GM21423 (cell line): Measurements from ENCODE around the gene RBM4.
"Not testable (repeated sequence)": the region's sequence is repeated elsewhere in the genome, so short reads cannot be mapped to it uniquely, and the experiment has no call there.

Experiments
- ATAC-seq: cut with Tn5 transposase; IDR thresholded peaks from one replicate; pipeline ENCODE4 v1.9.1; 2021; ENCODE audit warnings: mild to moderate bottlenecking, moderate library complexity; ENCODE audit not compliant: unreplicated experiment

The RBM4 gene

GRCh38 chr11:66616379-66617154 lies 21.9 kb upstream of the RBM4 start, which contains the start of gene RBM14:
Gene RBM14, plus strand, starts transcription at chr11:66616630. Its CDS starts 91 bp downstream, at chr11:66616721.
- peak; percentile 90 for ATAC-seq

DNA sequence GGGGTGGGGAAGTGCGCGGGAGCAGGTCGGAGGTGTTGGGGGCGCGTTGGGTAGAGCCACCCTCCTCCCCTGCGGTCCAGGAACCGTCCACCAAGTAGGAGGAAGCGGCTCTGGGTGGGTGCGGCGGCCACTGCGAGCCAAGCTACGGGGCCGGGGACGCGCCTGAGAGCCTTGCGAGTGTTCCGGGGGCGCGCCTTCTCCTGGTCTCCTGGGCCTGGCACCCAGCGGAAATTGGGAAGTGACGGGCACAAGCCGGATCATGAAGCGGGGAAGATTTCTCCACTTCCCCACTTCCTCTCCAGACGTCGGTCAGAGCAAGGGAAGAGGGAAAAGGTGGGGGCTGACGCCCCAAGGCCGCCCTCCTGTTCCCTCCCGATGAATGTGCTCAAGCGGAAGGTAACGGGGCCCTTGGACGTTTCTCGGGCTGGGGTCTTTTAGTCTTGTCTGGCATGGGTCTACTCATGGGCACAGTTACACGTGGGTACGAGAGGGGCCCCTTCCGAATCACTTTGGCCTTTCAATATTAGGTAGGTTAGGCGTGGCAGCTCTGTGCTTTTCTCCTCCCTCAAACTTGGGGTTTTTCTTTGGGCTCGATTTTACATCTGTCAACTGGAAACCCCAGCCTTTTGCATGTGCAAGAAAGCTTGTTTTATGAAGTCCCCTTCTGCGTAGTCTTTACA lies 21.2 kb upstream of the RBM4 start:
- ATAC-seq = no peak

DNA sequence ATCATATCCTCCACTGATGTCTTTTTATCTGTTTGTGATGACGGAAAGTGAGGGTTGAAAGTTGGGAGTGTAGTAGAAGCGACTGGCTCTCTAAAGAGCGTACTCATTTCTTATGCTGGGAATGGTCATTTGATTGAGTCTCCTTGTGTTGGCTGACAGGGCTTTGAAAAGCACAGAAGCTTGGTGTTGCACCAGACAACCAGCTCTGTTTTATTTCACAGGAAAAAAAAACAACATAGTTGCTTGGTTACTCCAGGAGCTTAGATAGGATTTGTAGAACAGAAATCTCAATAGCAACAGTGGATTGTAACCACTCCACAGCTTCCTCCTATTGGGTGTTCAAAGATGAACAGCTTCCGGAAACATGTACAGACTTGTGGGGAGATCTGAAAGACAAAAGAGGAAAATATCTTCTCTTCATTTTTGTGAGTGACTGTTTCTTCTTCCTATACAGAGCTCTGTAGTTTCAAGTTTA lies 19.4 kb upstream of the RBM4 start:
- no peak for ATAC-seq

DNA sequence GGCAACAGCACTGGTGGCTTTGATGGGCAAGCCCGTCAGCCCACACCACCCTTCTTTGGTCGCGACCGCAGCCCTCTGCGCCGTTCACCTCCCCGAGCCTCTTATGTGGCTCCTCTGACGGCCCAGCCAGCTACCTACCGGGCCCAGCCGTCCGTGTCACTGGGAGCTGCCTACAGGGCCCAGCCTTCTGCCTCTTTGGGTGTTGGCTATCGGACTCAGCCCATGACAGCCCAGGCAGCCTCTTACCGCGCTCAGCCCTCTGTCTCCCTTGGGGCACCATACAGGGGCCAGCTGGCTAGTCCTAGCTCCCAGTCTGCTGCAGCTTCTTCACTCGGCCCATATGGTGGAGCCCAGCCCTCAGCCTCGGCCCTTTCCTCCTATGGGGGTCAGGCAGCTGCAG lies 14.1 kb upstream of the RBM4 start:
- no peak for ATAC-seq

DNA sequence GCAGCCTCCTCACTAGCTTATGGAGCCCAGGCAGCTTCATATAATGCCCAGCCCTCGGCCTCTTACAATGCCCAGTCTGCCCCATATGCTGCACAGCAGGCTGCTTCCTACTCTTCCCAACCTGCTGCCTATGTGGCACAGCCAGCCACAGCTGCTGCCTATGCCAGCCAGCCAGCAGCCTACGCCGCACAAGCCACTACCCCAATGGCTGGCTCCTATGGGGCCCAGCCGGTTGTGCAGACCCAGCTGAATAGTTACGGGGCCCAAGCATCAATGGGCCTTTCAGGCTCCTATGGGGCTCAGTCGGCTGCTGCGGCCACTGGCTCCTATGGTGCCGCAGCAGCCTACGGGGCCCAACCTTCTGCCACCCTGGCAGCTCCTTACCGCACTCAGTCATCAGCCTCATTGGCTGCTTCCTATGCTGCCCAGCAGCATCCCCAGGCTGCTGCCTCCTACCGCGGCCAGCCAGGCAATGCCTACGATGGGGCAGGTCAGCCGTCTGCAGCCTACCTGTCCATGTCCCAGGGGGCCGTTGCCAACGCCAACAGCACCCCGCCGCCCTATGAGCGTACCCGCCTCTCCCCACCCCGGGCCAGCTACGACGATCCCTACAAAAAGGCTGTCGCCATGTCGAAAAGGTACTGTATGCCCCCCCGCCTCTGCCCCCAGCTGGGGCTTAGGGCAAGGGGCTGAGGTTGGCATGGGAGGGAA lies 13.3 kb upstream of the RBM4 start:
- ATAC-seq = no peak

GRCh38 chr11:66625752-66626149 lies 12.8 kb upstream of the RBM4 start:
- ATAC-seq = no peak

DNA sequence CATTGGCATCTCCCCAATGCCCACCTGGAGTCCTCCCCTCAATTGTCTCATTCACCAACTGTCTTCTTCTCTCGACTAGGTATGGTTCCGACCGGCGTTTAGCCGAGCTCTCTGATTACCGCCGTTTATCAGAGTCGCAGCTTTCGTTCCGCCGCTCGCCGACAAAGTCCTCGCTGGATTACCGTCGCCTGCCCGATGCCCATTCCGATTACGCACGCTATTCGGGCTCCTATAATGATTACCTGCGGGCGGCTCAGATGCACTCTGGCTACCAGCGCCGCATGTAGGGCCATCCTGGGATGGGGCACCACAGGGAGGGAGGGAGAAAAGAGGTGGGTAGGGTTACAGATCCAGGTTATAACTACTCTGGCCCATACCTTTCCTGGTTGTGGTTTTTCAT lies 12.1 kb upstream of the RBM4 start:
- ATAC-seq = no peak

DNA sequence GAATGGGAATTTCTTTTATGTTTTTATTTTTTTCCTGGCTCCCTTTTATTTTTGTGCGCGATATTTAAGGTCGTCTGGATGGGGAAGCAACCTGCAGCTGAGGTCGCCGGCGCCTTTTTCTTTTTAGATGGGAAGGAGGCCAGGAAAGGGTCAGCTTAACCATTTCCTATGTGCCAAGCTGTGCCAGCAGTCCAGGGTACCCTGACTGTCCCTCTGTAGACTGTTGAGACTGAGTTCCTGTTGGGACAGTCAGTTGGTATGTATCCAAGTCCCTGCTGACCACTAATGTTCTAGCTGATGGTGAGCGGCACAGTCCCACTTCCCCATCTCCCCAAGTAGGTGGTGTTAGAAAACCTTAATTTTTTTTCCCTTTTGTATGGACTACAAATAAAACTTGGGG lies 11.6 kb upstream of the RBM4 start:
- ATAC-seq = no peak

- ATAC-seq = no peak
Observed at GRCh38 chr11:66628061-66628603, 10.4 kb upstream of the RBM4 start.

DNA sequence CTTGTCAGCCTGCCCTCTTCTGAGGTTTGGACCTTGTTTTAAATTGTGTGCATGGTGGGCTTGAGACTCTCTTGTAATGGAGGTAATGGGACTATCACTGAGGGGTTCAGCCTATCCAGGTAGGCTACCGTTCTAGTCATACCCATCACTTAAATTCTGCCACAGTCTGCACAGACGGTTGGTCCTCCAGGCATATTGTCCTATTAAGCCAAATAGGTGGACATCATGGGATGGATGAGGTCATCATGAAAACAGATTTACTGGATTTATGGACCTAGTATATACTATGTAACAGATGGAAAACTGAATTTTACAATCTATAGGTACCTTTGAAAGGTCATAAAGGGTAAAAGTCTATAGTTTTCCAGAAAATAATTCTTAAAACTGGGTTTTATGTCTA lies 9.1 kb upstream of the RBM4 start:
- no peak for ATAC-seq

- ATAC-seq = no peak
Observed at GRCh38 chr11:66631883-66632282, 6.6 kb upstream of the RBM4 start.

DNA sequence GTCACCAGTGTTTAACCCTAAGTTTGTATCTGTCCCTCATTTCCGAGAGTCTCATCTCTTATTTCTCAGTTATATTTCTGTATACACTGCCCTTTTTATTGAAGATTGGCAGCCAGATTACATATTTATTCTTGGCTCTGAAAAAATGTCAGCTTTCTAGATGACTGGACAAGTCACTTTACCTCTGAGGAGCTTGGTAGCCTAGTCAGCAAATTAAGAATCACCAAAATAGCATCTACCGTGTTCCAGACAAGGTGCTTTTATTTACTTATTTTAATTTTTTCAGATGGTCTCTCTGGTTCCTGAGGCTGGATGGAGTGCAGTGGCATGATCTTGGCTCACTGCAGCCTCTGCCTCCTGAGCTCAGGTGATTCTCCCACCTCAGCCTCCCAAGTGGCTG lies 5.6 kb upstream of the RBM4 start:
- no peak for ATAC-seq

- ATAC-seq = no peak
Observed at GRCh38 chr11:66636411-66636810, 2.1 kb upstream of the RBM4 start.

GRCh38 chr11:66637557-66638176 lies 836 bp upstream of the RBM4 start:
- ATAC-seq = no peak

GRCh38 chr11:66639066-66639813 lies 737 bp downstream of the RBM4 start:
- no peak for ATAC-seq

DNA sequence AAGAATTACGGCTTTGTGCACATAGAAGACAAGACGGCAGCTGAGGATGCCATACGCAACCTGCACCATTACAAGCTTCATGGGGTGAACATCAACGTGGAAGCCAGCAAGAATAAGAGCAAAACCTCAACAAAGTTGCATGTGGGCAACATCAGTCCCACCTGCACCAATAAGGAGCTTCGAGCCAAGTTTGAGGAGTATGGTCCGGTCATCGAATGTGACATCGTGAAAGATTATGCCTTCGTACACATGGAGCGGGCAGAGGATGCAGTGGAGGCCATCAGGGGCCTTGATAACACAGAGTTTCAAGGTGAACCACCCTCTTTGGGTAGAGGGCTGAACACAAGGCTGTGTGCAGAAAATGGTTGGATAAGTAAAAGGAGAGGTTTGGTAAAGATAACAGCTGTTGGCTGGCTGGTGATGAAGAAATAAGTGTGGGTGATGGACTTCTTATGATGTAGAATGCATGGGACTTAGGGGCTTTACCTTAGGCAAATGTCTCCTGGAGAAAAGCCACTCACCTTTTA lies 1.4 kb downstream of the RBM4 start:
- not testable (repeated sequence) for ATAC-seq

GRCh38 chr11:66641834-66642233 lies 3.3 kb downstream of the RBM4 start:
- ATAC-seq = no peak

DNA sequence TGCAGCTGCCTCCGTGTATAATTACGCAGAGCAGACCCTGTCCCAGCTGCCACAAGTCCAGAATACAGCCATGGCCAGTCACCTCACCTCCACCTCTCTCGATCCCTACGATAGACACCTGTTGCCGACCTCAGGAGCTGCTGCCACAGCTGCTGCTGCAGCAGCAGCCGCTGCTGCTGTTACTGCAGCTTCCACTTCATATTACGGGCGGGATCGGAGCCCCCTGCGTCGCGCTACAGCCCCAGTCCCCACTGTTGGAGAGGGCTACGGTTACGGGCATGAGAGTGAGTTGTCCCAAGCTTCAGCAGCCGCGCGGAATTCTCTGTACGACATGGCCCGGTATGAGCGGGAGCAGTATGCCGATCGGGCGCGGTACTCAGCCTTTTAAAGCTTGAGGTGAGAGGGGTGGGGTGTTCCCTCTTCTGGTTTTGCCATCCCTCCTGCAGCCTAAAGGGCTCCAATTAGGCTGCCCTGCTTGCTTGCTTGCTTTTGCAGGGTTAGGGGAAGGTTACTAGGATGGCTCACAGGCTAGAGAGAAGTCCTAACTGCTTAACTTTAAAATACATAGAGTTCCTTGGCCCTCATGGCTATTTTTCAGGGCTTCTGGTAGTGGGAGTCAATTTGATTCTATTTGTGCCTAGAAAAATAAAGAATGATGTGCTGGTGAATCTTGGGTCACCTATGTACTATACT lies 5.4 kb downstream of the RBM4 start:
- no peak for ATAC-seq

DNA sequence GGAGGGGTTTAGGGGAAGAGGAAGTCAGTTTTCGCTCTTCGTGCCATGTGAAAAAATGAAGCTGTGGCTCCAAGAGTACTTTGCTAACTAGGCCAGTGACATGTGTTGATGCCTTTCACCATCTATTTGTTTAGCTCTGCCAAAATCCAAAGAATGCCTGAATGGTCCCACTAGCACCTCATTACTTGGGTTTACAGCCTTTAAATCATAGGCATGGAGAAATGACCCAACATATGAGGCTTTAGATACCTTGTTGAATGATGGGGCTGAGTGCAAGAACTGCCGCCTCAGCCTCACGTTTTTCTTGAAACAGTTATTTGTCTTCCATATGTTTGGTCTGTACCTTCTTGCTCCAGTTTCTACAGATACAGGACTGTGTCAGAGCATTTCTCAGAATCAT lies 8.3 kb downstream of the RBM4 start:
- ATAC-seq = no peak
